ENCODE results near the gene TAMM41.

DNA sequence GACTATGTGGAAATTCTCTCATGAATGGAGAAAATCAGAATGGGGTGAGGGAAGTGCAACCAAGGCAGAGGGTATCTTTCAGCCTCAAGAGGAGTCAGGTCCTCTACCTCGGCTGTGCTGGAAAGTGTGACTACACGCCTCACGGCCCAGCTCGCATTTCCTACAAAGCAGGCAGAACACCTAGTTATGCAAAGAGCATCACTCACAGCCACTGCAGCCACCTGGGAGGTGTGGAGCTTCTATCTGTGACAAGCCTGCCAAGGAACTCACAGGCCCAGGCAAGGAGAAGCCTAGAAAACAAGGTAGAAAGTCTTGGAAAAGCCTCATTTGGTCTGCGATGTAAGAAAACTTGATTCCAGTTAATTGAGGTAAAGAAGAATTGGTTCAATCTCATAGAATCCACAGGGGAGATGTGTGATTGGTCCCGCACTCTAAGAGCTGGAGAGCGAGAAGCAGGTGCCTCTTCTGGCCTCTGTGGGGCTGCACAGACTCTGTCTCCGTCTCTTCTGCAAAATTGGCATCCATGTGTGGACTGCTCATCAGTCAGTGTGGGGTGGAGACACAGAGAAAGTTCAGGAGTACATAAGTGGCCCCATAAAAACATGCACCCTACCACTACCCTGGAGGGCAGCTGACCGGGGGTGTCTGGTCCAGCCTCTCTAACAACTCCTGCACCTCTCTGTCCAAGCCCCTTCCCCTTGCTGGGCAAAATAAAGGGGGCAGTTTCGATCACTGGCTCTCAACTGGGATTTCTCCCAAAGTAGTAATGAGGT is 76.8 kb downstream of the TAMM41 start:
- no peak for TF ChIP-seq CTCF (IDR thresholded peaks at IDR 0.05)
- TF ChIP-seq POLR2A (IDR thresholded peaks at IDR 0.05), result no peak
